Thyroid gland (tissue), 4 donors: ENCODE measurements around the gene ARHGEF25. TPM values are rescaled to one million over a fixed set of nuclear protein-coding genes. Genes with fewer than 3 reads are reported as not detected.

ENCODE experiments used
- DNase-seq, 2 donors: peaks; one replicate each; pipeline ENCODE4 v3.0.0-alpha.2; 2019
- H3K27ac ChIP-seq, 3 donors: fragments of 200-600 bp; sonication (generic); 1 replicate in 2 of 3; 2 replicates in 1 of 3; pipeline ENCODE4 v1.5.1; 2016 to 2019; ENCODE audit warnings: mild to moderate bottlenecking in 1 of 3, moderate library complexity in 1 of 3
- H3K27me3 ChIP-seq: fragments of 200-600 bp; sonication (generic); one replicate; pipeline ENCODE4 v1.5.1; 2019
- H3K36me3 ChIP-seq, 2 donors: fragments of 200-600 bp; sonication (generic); one replicate each; pipeline ENCODE4 v1.5.1; 2016 to 2019
- H3K4me1 ChIP-seq, 2 donors: fragments of 200-600 bp; sonication (generic); one replicate each; pipeline ENCODE4 v1.5.1; 2017 to 2019
- H3K4me3 ChIP-seq, 3 donors: fragments of 200-600 bp; sonication (generic); replicated peaks in 1 of 3; 1 replicate in 2 of 3; 2 replicates in 1 of 3; pipeline ENCODE4 v1.5.1; 2016; ENCODE audit warnings: mild to moderate bottlenecking in 1 of 3
- H3K9me3 ChIP-seq: fragments of 200-600 bp; sonication (generic); one replicate; pipeline ENCODE4 v1.5.1; 2017
- POLR2A ChIP-seq, 2 donors: fragments of 450-650 bp; IDR thresholded peaks; one replicate each; pipeline ENCODE4 v1.6.1; 2017; ENCODE audit warnings: antibody characterized with exemption in 2 of 2, mild to moderate bottlenecking in 2 of 2, moderate library complexity in 1 of 2
- WGBS, 2 donors: methylation state at CpG; one replicate each; pipeline ENCODE4 v1.1.5; 2017; 5-methylcytosine and 5-hydroxymethylcytosine counted together
- intact Hi-C: fragments of 100-400 bp; cut with DNase I; formaldehyde crosslinking; loops from one replicate; pipeline ENCODE4 v1.15.1; 2023
- total RNA-seq, 4 donors: library from RNA; depleted of rRNA; stranded (reverse); fragments of >200 nt; gene quantifications; one replicate each; pipeline ENCODE4 v1.2.3, GENCODE V29; 2016
- TF ChIP-seq, protein P1 (sequence below), 6 experiments: fragments of 200-600 bp in 3 of 6; fragments of 450-650 bp in 3 of 6; sonication (generic) in 3 of 6; IDR thresholded peaks; one replicate each; pipeline ENCODE4 v1.5.1; 2016 to 2019; ENCODE audit warnings: antibody characterized with exemption in 6 of 6, mild to moderate bottlenecking in 2 of 6, inconsistent platforms in 1 of 6, moderate library complexity in 1 of 6

ARHGEF25 gene
- total RNA-seq, 4 donors from 2014 or later = 3.3 to 25.8 (median 3.9) TPM

DNA sequence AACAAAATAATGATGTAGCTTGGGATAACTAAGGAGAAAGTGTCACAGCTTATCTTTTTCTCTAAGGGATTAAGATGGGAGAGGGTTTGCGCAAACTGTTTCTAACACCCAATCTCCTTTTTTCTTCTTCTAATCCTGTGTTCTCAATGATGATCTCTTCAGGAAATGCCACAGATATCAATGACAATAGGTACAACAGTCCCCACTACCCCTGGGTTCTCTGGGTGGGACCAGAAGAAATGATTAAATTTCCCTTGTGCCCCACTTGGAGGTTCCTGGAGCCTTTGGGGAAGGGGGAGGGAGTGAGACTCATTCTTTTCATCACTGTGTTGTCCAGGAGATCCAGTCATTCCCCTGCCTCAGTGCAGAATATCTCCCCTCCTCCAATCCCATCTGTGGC lies 28.8 kb upstream of the ARHGEF25 start:
- no peaks in the 10 kb centered on the region for H3K36me3 ChIP-seq
- no peak overlapping the region for H3K27ac ChIP-seq
- intact Hi-C loops = loop anchor here (5.0 to 10.0 kb wide), 2 partner anchors 40 to 112 kb away; partner anchors contain the start of gene OS9
- H3K4me1 ChIP-seq = no peaks in the 10 kb centered on the region
- TF ChIP-seq, protein P1, sequence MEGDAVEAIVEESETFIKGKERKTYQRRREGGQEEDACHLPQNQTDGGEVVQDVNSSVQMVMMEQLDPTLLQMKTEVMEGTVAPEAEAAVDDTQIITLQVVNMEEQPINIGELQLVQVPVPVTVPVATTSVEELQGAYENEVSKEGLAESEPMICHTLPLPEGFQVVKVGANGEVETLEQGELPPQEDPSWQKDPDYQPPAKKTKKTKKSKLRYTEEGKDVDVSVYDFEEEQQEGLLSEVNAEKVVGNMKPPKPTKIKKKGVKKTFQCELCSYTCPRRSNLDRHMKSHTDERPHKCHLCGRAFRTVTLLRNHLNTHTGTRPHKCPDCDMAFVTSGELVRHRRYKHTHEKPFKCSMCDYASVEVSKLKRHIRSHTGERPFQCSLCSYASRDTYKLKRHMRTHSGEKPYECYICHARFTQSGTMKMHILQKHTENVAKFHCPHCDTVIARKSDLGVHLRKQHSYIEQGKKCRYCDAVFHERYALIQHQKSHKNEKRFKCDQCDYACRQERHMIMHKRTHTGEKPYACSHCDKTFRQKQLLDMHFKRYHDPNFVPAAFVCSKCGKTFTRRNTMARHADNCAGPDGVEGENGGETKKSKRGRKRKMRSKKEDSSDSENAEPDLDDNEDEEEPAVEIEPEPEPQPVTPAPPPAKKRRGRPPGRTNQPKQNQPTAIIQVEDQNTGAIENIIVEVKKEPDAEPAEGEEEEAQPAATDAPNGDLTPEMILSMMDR (IDR thresholded peaks at IDR 0.05) = no peak
- no peak for TF ChIP-seq POLR2A (IDR thresholded peaks at IDR 0.05)
- no peaks in the 10 kb centered on the region for H3K27me3 ChIP-seq
- no peak for DNase-seq
- no peaks in the 10 kb centered on the region for H3K9me3 ChIP-seq
- no peak overlapping the region for H3K4me3 ChIP-seq
- WGBS, 2 donors = 96 to 100% methylated on average over 1 of the region's 1 CpG

DNA sequence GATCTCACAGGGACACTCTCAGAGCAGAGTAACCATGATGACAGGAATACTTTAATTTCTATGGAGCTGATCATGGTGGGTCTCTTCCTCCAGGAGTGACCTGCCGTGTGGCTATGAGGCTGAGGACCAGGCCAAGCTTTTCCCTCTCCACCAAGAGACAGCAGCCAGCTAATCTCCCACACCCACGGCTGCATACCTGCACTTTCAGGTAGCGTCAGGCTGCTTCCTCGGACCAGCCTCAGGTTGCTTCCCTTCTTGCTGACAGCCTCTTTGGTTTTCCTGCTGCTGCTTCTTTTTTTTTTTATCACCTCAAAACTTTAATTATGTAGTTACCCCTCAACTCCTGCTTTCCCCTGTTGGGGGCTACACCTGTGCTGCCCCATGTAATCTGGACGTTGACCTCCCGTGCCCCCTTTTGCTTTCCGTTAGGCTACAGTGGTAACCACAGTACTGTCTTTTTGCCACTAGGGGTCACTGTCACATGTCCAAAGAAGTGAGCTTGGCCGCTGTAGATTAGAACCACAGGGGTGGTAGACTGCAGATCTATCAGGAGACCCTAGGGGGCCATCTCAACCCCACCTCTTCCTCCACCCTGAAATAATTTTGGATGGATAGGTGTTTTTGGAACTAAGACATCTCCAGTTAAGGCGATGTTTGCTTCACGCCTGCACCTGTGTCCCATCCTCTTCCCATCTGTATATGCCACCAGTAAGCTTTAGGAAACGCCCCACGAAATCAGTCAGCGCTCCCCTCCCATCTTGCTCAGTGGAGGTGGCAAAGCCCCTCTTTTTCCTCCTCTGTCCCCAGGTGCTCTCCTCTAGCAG lies 28.0 kb upstream of the ARHGEF25 start:
- H3K36me3 ChIP-seq = no peaks in the 10 kb centered on the region
- no peaks in the 10 kb centered on the region for H3K27me3 ChIP-seq
- H3K4me1 ChIP-seq = no peaks in the 10 kb centered on the region
- intact Hi-C loops = loop anchor here (5.0 to 10.0 kb wide), 2 partner anchors 39 to 112 kb away; partner anchors contain the start of gene OS9
- WGBS, 2 donors = 47 to 51% methylated on average over 13 of the region's 13 CpGs
- H3K4me3 ChIP-seq = no peak overlapping the region
- peak; percentile 58 to 60 for DNase-seq
- no peak overlapping the region for H3K27ac ChIP-seq
- no peaks in the 10 kb centered on the region for H3K9me3 ChIP-seq
- TF ChIP-seq, protein P1 (IDR thresholded peaks at IDR 0.05) = peak; percentile 78 to 96 (median 93)
- no peak for TF ChIP-seq POLR2A (IDR thresholded peaks at IDR 0.05)

DNA sequence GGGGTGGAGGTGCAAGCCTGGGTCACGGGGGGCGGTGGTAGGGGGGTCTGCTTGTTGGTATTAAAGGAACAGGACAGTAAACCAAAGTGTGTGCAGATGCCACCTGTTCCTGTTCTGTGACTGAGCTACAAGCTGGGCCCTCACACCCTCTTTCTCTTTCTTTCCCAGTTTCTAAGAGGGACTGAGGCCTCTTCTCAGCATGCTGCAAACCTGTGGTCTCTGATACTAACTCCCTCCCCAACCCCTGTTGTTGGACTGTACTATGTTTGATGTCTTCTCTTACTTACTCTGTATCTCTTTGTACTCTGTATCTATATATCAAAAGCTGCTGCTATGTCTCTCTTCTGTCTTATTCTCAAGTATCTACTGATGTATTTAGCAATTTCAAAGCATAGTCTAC lies 27.2 kb upstream of the ARHGEF25 start:
- 96 to 100% methylated on average over 2 of the region's 2 CpGs for WGBS, 2 donors
- no peak for DNase-seq
- Histone ChIP-seq H3K4me1 (no peaks in the 10 kb centered on the region), H3K27ac (no peak overlapping the region), H3K36me3 (no peaks in the 10 kb centered on the region), H3K9me3 (no peaks in the 10 kb centered on the region), H3K4me3 (no peak overlapping the region), H3K27me3 (no peaks in the 10 kb centered on the region)
- TF ChIP-seq POLR2A (IDR thresholded peaks at IDR 0.05) = no peak
- TF ChIP-seq, protein P1 (IDR thresholded peaks at IDR 0.05) = no peak
- intact Hi-C loops = loop anchor here (5.0 to 10.0 kb wide), 2 partner anchors 38 to 111 kb away; partner anchors contain the start of gene OS9

DNA sequence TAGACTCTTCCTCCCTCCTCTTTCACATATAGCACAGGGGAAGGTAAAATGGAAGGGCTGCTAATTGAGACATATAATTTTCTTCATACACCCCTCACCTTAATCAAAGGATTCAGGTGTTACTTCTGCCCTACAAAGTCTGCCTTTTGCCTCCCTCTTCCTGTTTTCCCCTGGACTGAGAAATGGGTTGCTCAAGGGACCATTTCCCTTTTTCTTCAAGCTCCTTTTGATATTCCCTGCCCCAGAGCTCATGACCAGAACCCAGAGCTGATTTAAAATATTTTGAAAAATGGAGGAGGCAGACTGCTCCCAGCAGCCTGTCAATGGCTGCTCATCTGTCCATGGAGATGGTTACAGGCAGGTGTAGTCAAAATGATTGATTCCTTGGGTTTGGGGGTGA lies 26.5 kb upstream of the ARHGEF25 start:
- Histone ChIP-seq H3K4me3 (no peak overlapping the region), H3K27me3 (no peaks in the 10 kb centered on the region), H3K4me1 (no peaks in the 10 kb centered on the region), H3K36me3 (no peaks in the 10 kb centered on the region), H3K9me3 (no peaks in the 10 kb centered on the region), H3K27ac (no peak overlapping the region)
- intact Hi-C loops = loop anchor here (5.0 to 10.0 kb wide), 2 partner anchors 38 to 110 kb away; partner anchors contain the start of gene OS9
- no peak for DNase-seq
- TF ChIP-seq, protein P1 (IDR thresholded peaks at IDR 0.05) = no peak
- TF ChIP-seq POLR2A (IDR thresholded peaks at IDR 0.05) = no peak

DNA sequence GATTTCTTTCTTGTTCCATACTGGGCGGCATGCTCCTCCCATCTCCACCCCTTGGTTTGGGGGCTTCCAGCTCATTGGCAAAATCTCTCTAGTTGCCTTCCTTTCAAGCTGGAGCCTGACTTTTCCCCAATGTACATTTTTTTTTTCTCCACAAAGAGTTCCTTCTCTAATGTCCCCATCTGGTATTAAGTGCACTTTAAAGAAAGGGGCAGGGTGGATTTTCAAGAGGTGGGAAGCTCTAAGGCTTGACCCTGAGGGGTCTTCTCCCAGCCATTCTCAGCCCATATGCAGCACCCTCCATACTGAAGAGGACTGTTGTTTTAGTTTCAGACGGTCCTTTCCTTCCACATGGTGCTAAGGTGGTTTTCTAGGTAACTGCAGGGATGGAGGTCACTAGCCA lies 26.1 kb upstream of the ARHGEF25 start:
- Histone ChIP-seq H3K27me3 (no peaks in the 10 kb centered on the region), H3K36me3 (no peaks in the 10 kb centered on the region), H3K4me1 (no peaks in the 10 kb centered on the region), H3K27ac (no peak overlapping the region), H3K4me3 (no peak overlapping the region), H3K9me3 (no peaks in the 10 kb centered on the region)
- WGBS, 2 donors = 84 to 91% methylated on average over 2 of the region's 2 CpGs
- TF ChIP-seq, protein P1 (IDR thresholded peaks at IDR 0.05) = no peak
- no peak for TF ChIP-seq POLR2A (IDR thresholded peaks at IDR 0.05)
- DNase-seq = no peak
- intact Hi-C loops = loop anchor here (10.0 kb wide), 1 partner anchor 110 kb away; the partner anchor contains the start of gene OS9
